ENCODE results near the gene KANK2.

Gene KANK2

GRCh38 chr19:11234486-11235075 lies 37.2 kb upstream of the KANK2 start:
- H3K4me3 ChIP-seq (ENCODE audit: control insufficient read depth, low read depth, low read length) = no peak overlapping the region
- TF ChIP-seq CTCF (IDR thresholded peaks at IDR 0.05; ENCODE audit: control insufficient read depth, insufficient read depth, low read depth, low read length, missing control alignments) = no peak
- DNase-seq (ENCODE audit: low read depth) = no peak

- no peak for TF ChIP-seq CTCF (IDR thresholded peaks at IDR 0.05; ENCODE audit: control insufficient read depth, insufficient read depth, low read depth, low read length, missing control alignments)
- no peak for DNase-seq (ENCODE audit: low read depth)
- H3K4me3 ChIP-seq (ENCODE audit: control insufficient read depth, low read depth, low read length) = no peak overlapping the region
Measured at GRCh38 chr19:11233073-11233472, 35.7 kb upstream of the KANK2 start.

- TF ChIP-seq CTCF (IDR thresholded peaks at IDR 0.05; ENCODE audit: control insufficient read depth, insufficient read depth, low read depth, low read length, missing control alignments) = no peak
- no peak for DNase-seq (ENCODE audit: low read depth)
- no peak overlapping the region for H3K4me3 ChIP-seq (ENCODE audit: control insufficient read depth, low read depth, low read length)
Measured at GRCh38 chr19:11232555-11232954, 35.2 kb upstream of the KANK2 start.

GRCh38 chr19:11230621-11231386 lies 33.5 kb upstream of the KANK2 start:
- H3K4me3 ChIP-seq (ENCODE audit: control insufficient read depth, low read depth, low read length) = no peak overlapping the region
- TF ChIP-seq CTCF (IDR thresholded peaks at IDR 0.05; ENCODE audit: control insufficient read depth, insufficient read depth, low read depth, low read length, missing control alignments) = no peak
- DNase-seq (ENCODE audit: low read depth) = no peak

- H3K4me3 ChIP-seq (ENCODE audit: control insufficient read depth, low read depth, low read length) = no peak overlapping the region
- no peak for TF ChIP-seq CTCF (IDR thresholded peaks at IDR 0.05; ENCODE audit: control insufficient read depth, insufficient read depth, low read depth, low read length, missing control alignments)
- DNase-seq (ENCODE audit: low read depth) = no peak
Measured at GRCh38 chr19:11227195-11227886, 30.0 kb upstream of the KANK2 start.

- no peak overlapping the region for H3K4me3 ChIP-seq (ENCODE audit: control insufficient read depth, low read depth, low read length)
- DNase-seq (ENCODE audit: low read depth) = no peak
- no peak for TF ChIP-seq CTCF (IDR thresholded peaks at IDR 0.05; ENCODE audit: control insufficient read depth, insufficient read depth, low read depth, low read length, missing control alignments)
Measured at GRCh38 chr19:11226716-11227166, 29.4 kb upstream of the KANK2 start.

Measured in AG09309 (cell line).